GM21360 (cell line): ENCODE data around the gene ARHGEF7.
"Not testable (repeated sequence)": the region's sequence is repeated elsewhere in the genome, so short reads cannot be mapped to it uniquely, and the experiment has no call there.

Experiments used
- ATAC-seq: cut with Tn5 transposase; IDR thresholded peaks from one replicate; pipeline ENCODE4 v1.9.1; 2021; ENCODE audit warnings: mild to moderate bottlenecking, moderate library complexity; ENCODE audit not compliant: unreplicated experiment

Gene ARHGEF7

DNA sequence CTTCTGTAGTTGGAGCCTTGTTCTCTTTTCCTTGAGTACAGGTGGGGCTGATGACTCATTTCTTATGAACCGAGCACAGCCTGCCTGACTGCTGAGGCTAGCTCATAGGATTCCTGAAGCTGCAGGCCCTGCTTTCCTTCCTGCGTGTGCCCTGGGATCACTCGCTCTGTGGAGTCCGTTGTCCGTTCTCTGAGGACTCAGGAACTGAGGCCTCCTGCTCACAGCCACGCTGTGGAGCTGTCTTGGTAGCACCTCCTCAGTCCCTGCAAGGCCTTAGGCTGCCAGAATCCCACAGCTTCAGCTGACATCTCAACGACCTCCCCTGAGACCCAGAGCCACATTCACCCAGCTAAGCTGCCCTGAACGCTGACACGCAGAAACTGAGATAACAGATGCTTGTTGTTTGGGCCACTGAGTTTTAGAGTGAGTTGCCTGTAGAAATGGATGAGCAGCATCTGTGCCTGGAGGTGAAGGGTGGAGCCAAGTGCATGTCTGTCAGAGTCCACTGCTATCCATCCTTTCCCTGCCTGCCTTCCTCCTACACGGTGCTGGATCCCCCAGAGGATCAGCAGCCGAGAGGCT lies 72.9 kb downstream of the ARHGEF7 start:
- peak; percentile 21 for ATAC-seq

DNA sequence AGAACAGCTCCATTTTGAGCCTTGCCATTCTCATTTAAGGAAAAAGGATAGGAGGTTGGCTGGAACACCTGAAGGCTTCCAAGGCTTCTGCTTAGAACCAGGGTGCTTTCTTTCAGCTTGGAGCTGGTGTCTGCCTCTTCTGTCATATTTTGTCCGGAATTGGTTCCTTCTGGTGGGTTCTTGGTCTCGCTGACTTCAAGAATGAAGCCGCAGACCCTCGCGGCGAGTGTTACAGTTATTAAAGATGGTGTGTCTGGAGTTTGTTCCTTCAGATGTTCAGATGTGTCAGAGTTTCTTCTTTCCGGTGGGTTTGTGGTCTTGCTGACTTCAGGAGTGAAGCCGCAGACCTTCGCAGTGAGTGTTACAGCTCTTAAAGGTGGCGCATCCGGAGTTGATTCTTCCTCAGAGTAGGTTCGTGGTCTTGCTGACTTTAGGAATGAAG lies 74.0 kb downstream of the ARHGEF7 start:
- ATAC-seq, result not testable (repeated sequence)

DNA sequence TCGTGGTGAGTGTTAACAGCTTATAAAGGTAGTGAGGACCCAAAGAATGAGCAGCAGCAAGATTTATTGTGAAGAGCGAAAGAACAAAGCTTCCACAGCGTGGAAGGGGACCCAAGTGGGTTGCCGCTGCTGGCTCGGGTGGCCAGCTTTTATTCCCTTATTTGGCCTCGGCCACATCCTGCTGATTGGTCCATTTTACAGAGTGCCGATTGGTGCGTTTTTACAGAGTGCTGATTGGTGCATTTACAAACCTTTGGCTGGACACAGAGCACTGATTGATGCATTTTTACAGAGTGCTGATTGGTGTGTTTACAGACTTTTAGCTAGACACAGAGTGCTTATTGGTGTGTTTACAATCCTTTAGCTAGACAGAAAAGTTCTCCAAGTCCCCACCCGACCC lies 74.4 kb downstream of the ARHGEF7 start:
- not testable (repeated sequence) for ATAC-seq

DNA sequence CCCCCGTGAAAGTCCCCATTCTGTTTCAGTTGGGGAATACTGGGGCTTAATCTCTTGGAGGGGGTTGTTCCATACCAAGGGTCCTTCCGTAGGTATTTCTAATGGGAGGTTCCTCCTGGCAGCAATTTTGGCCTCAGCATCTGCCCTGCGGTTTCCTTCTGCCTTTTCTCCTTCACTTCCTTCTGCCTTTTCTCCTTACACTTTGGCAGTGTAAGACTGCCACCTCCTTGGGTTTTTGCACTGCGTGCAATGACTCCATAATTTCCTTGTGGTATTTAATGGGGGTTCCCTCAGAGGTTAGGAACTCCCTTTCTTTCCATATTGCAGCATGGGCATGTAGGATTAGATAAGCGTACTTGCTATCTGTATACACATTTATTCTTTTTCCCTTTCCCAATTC lies 78.1 kb downstream of the ARHGEF7 start:
- ATAC-seq, result not testable (repeated sequence)

DNA sequence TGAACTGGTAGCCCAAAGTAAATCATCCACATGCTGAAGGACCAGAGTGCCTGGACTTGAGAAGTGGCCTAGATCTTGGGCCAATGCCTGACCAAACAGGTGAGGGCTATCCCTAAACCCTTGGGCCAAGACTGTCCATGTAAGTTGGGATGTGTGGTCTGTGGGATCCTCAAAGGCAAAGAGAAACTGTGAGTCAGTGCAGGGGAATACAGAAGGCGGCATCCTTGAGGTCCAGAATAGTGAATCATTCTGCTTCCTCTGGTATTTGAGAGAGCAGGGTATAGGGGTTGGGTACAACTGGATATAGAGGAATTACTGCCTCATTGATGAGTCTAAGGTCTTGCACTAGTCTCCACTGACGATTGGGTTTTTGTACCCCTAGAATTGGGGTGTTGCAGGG lies 79.5 kb downstream of the ARHGEF7 start:
- not testable (repeated sequence) for ATAC-seq

DNA sequence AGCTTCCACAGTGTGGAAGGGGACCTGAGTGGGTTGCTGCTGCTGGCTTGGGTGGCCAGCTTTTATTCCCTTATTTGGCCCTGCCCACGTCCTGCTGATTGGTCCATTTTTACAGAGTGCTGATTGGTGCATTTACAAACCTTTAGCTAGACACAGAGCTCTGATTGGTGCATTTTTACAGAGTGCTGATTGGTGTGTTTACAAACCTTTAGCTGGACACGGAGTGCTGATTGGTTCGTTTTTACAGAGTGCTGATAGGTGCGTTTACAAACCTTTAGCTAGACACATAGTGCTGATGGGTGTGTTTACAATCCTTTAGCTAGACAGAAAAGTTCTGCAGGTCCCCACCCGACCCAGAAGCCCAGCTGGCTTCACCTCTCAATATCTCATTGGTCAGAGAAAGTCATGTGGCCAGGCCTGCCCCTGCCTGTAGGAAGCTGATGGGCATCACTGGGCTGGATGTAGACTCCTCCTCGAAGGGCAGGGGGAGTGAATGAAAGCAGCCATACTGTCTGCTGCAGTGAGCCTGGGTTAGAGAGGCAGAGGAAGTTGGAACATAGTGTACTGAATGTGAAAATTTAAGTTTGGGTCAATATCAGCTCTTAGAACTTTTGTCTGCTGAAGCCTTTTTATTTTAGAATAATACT lies 83.7 kb downstream of the ARHGEF7 start:
- ATAC-seq, result not testable (repeated sequence)

DNA sequence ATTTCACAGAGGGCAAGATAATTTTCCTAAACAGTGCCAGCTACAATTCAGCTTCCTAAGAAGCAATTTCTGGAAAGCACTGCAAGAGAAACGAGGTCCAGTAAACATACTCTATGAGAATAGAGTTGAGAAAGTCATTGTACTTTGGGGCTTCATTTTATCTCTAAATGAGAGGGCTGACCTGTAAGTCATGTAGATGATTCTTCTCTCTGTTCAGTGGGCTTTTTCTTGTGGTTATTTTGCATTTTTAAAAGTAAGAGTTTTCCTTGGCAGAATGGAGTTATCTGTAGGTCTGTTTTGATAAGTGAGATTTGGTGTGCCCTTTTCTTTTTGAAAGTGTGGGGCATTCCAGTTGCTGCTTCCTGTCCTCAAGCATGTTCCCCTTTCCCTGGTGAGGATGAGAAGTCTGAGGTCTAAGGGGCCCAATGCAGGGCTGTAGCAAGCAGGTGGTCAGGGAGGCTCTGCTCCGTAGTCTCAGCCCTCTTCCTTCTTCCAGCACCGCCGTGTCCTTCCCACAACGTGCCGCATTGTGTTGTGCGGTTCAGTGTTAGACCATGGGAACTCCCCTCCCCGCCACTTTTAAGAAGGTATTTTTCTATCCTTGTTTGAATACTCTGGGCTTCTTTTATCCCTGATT lies 86.3 kb downstream of the ARHGEF7 start:
- no peak for ATAC-seq

DNA sequence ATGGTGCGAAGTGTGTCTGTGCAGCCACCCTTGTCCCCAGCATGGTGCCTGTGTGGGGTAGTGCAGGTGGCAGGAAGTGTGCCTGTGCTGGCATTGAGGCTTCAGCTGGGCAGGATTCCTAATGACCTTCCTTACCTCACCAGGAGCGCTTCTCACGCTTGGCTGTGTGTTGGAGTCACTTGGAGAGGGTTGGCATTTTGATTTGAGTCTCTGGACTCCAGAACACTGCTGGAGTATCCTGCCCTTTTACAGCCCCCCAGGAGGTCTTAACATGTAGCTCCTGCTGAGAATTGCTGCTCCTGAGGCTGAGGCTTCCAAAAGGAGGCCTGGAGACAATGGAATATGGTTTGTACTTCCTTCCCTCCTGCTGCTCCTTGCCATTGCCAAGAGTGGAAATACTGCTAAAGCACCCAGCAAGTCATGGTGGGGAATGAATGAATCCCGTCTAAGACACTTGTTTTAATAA lies 87.1 kb downstream of the ARHGEF7 start:
- ATAC-seq, result no peak

DNA sequence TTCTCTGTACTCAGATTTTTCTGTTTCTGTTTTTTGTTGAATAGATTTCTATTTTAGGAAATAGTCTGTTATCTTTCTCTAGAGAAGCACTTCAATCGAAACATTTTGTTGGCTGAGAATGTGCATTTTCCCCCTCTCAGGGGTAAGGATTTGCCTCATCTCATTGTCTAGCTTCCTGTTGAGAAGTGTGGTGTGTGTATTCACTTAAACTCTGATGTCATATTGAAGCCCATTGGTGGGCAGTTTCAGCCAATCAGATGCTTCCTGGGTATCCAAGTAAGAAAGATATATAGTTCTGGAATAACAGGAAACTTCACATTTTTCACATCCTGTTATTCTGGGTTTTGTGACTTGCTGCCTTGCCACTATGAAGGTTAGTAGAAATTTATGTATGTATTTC lies 87.6 kb downstream of the ARHGEF7 start:
- ATAC-seq, result peak; percentile 80

DNA sequence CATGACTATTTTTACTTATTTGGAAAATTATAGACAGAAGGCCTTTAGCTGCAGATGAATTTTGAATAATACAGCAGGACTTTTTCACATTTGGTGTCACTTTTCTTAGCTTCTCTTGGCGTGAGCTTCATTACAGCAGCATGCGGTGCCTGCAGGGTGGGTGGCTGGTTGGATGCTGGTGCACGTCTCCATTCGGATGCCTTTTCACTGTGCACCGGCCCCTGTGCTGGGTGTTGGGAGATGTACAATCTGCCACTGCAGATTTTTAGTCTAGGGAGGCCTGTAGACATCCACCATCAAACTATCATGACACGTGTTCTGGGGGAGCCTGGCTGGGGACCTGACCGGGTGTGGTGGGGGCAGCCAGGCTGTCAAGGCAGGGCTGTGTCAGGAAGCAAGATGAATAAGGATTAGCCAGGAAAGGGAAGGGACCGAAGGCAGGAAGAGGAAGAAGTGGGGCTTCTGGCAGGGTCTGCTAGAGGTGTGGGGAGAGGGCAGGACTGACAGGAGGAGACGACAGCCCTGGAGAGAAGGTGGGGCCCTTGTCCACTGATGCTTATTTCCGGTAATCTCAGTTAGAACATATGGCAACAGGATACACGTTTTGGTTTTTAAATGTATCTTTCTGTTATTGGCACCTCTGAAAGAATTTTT lies 88.8 kb downstream of the ARHGEF7 start:
- ATAC-seq, result peak; percentile 28

DNA sequence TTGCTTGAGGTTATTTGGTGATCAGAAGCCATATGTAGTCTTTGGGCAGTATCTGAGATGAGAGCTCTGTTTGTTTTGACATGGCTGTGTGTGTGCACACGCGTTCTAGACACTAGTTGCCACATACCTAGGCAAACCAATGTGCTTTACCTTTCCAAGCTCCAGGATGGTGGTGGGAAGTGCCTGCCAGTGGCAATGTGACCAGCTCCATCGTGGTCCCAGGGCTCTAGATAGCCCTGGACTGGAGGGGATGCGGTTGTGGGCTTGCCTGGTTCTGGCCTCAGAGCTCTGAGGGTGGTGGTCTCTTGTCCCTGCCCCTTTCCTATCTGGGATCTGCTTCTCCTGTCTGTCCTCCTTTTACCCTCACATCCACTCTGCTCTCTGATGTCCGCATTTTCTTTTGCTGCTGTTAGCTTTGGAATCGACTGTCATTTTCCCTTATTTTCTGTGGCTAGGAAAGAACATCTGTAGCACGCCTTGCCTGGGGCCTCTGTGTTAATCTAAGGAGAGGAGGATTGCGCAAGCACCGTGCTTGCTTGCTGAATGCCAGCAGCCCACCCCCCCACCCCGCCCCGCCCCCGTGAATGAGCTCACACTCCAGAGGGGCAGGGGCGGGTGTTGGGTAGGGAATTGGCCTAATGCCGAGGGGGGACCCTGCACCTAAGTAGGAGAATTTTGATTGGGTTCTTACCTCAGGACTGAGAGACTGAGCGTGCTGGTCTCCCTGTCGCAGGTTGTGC lies 89.5 kb downstream of the ARHGEF7 start:
- ATAC-seq, result no peak

DNA sequence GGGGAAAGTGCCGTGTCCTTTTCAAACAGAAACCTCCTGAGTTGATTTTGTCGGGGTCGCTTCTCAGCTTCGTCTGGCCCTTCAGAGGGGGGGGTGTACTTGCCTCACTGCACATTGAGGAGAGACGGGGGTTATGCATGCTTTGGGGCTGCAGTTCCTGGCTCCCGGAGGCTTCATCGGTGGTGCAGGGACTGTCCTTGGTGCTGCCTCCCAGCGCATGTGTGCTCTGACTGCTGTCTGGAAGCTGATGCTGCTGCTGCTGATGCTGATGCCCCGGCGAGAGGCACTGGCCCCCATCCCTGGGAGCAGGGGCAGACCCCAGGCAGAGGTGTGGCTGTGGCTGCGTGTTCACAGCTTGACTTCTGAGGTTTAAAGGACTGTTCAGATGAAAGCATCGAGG lies 91.0 kb downstream of the ARHGEF7 start:
- ATAC-seq, result no peak

DNA sequence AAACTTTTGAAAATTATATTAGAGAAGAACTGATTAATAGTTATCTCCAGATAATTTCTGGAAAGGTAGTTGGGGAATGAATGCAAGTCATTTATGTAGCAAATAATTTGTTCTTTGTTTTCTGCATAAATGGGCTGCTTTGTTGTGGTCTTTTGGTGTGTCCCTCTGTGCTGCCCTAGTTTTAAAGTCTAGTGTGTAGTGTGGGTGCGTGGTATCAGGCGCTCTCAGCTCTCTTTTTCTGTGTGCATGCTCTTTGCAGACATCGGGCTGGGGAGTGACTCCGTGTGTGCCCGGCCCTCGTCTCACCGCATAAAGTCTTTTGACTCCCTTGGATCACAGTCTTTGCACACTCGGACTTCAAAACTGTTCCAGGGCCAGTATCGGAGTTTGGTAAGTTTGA lies 94.5 kb downstream of the ARHGEF7 start:
- no peak for ATAC-seq

DNA sequence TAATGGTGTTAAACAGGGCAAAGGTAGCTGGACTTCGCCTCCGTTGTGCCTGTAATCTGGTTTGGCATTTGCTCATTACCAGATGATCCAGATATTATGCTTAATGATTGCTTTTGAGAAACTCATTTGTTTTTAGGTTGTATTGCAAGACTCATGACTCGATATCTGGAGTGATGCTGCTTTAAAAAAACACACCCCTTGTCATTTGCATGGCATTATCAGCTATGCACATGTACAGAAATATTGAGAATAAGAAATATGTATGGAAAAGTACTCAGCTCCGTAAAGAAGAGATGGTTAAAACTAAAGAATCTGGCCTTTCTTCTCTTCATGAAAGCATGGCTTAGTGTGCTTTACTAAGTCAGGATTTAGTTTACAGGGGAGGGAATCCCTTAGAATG lies 95.0 kb downstream of the ARHGEF7 start:
- no peak for ATAC-seq

DNA sequence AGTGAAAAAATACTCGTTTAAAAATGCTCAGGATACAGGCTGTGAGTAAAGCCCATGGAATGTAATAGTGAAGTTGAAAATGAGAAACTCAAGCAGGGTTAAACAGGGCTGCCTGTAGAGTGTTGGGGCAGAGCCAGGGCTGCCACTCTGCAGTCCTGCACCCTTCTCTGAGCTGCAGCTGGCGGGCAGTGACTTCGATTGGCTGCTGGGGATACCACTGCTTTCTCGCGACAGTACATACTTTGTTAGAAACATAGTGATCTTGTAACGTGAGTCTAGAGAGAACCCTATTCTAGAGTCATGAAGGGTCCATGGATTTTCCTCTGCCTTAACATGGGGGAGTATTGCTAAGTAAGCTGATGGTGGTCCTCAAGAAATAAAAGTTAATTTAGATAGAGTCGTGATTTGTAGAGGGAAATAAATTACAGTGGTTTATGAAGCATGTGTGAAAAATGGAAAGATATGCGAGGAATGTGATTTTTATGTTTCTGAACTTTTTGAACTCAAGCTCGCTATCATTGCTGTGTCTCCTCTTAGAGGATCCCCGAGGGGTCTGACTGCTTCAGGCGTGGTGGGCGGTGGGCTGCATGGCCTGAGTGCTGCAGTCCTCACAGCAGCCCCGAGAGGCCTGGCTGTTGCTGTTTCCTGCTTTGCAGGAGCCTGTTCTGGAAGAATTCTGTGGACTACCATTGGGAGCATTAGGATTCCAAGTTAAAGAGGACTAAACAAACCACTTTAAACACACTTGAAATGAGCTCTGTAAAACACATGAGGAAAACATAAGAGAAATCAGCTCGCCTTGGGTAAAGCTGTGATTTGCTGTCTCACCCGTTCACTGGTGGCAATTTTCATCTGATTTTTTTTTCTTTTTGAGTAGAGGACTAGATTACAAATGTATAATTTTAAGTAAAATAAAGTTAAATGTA lies 95.7 kb downstream of the ARHGEF7 start:
- no peak for ATAC-seq

DNA sequence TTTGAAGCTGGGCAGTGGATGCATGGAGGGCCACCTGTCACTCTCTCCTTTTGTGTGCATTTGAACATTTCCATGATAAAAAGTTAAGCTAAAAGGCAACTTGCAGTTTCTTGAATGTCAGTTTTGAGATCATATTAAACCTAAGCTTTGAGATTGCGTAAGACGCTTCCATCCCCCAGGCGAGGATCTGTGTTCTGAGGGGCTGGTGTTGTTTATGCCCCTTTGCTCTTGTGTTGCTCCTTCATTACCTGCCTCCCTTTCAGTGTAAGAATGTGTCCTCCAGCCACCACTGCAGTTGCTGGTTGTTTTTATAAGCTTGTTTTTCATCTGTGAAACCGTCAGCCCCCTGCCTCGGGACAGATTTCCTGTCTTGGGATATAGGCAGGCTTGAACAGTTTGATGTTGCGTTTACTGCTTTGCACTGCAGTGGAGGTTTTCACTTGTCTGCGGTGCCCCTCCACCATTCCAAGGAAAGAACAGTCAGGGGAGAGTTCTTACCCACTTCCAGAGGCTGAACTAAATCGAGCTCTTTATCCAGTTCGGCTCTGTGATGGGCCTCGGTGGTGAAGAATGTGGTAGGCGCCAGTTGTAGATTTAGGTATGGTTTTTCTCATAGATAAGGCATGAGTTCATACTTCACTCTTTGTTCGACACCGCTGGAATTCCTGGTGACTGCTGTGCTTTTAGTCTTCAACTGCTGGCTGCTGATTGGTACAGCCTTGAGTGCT lies 96.8 kb downstream of the ARHGEF7 start:
- ATAC-seq, result no peak

DNA sequence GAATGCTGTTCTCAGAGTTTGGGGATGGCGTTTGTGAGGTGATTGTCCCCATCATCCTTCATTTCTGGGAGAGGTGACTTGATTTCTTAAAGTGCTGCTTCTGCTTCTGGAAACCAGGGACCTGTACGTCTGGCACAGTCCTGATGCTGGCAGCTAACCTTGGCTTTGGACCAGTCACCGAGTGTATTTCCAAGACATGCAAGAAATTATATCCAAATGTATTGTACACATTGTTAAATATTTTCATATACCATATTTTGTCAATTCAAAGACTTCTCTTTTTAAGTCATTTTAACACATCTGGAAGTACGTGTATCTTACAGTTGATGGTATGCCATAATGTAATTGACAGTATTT lies 97.4 kb downstream of the ARHGEF7 start:
- ATAC-seq, result no peak

DNA sequence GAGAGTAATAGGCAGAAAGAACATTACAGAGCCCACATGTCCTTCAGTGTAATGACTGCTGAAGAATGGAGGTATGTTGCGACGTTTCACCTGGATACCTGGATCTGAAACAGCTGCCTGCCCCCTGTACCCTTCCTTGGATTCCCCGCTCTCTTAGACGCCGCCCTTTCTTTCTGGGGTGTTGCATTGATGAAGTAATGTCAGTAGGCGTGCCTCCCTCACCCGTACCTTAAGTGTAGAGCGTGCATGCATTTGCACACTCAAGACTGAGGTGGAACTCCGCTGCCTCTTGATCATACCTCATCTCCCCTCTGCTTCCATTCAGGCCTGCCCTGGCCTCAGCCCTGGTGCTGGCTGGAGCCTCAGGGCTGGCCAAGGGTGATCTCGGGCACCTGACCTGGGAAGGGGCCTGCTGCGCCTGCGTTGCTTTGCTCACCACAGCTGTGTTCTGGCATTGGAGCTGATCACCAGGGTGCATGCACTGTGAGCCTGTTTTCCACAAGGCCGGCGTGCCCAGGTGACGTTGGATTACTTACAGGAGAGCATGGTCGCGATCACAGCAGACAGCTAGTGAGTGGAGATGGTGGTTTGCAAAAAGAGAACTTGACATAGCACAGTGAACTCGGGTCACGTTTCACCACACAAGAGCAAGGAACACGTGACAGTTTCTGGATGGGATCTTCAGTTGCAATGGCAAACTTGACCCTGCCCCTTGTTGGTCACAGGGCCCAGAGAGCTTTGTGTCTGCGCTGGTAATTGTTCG lies 99.0 kb downstream of the ARHGEF7 start:
- ATAC-seq, result no peak
